NCI-H526 (cell line): ENCODE data around the gene GBP3.
A peak's percentile ranks its signal among the peaks of the same experiment; 100 is the strongest.
"Not testable (repeated sequence)": the region's sequence is repeated elsewhere in the genome, so short reads cannot be mapped to it uniquely, and the experiment has no call there.

Experiments used
- DNase-seq, 2 experiments: peaks; one replicate each; lab custom pipeline; 2025; lab: John Stamatoyannopoulos, UW

The GBP3 gene

DNA sequence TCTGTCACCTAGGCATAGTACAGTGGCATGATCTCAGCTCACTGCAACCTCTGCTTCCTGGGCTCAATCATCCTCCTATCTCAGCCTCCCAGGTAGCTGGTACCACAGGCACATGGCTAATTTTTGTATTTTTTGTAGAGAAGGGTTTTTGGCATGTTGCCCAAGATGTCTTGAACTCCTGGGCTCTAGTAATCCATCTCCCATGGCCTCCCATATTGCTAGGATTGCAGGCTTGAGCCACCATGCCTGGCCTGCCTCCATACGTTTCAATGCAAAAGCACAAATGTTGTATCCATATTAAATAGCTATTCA is 17.6 kb upstream of the GBP3 start:
- DNase-seq, result no peak

GRCh38 chr1:89037186-89037585 is 14.5 kb upstream of the GBP3 start:
- DNase-seq, result no peak

GRCh38 chr1:89035080-89035479 is 12.4 kb upstream of the GBP3 start:
- no peak for DNase-seq

DNA sequence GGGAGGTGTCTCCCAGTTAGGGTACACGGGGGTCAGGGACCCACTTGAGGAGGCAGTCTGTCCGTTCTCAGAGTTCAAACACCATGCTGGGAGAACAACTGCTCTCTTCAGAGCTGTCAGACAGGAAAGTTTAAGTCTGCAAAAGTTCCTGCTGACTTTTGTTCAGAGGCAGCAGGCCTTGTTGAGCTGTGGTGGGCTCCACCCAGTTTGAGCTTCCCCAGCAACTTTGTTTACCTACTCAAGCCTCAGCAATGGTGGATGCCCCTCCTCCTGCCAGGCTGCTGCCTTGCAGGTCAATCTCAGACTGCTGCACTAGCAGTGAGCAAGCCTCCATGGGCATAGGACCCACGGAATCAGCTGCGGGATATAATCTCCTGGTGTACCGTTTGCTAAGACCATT is 11.3 kb upstream of the GBP3 start:
- DNase-seq, result not testable (repeated sequence)

GRCh38 chr1:89029051-89029450 is 6.4 kb upstream of the GBP3 start:
- peak in 1 of 2 experiments; percentile 29 for DNase-seq

DNA sequence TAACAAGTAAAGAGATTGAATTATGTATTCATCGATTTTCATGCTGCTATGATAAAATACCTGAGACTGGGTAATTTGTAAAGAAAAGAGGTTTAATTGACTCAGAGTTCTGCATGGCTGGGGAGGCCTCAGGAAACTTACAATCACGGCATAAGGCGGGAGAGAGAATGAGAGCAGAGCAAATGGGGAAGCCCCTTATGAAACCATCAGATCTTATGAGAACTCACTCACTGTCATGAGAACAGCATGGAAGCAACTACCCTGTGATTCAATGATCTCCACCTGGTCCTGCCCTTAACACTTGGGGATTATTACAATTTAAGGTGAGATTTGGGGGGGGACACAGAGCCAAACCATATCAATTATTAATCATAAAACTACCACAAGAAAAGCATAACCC is 3.3 kb upstream of the GBP3 start:
- no peak for DNase-seq

- no peak for DNase-seq
These were observed 360 bp upstream of the GBP3 start for GRCh38 chr1:89023026-89023425.

DNA sequence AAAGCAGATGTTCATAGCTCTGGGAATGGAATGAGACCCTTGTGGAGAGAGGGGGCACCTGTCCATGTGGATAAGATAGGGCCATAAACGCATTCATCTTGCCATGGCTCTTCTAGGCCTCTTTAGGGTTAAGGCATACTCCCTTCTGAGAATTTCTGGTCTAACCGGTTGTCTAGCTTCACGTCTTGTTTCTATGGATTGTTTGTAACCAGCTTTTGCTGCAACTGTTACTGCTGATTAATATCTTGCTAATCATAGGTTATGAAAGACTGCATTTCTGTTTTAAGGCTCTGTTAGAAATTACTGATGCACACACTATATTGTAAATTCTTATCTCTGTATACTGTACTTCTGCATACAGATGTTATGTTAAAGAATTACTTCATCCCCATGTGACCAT is 4.3 kb downstream of the GBP3 start:
- not testable (repeated sequence) for DNase-seq

DNA sequence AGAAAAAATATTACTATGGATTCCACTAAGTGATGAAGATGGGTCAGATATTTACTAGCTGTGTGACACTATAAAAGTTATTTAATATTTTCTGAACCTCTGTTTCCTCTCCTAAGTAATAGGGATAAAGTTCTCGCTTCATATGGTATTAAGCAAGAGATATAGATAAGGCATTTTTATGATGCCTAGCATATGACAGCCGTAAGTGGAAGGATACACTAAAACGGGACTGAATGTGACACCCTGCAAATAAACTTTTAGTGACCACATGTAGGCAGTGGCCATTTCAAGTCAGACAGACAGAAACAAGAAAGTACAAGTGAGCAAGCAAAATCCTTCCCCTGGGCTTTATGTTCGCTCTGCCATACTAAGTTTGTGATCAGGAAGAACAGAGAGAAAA is 14.2 kb downstream of the GBP3 start:
- no peak for DNase-seq

DNA sequence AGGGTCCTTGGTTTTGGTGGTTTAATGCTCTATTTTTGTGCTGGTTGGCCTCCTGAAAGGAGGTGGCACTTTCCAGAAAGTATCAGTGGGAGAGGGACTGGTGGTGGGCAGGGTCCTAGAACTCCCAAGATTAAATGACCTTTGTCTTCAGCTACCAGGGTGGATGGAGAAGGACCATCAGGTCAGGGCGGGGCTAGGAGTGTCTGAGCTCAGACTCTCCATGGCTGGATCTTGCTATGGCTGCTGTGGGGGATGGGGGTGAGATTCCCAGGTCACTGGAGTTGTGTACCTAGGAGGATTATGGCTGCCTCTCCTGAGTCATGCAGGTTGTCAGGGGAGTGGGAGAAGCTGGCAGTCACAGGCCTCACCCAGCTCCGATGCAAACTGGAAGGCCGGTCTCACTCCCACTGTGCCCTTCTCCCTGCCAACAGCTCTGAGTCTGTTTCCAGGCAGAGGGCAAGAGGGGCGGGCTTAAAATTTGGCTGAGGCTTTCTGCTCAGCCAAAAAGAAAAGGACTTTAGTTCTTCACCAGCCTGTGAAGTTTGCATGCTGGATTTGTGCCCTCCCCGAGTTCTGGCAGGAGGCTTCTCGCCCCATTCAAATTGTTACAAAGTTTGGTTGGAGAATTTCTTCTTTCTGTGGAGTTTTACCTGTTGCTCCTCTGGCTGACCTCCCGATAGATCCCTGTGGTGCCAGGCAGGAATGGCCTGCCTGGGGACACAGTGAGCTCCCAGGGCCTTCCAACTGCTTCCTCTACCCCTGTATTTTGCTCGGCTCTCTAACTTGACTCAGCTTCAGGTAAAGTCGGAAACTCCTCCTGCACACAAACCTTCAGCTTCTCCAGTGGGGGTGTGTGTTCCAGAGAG is 17.1 kb downstream of the GBP3 start:
- no peak for DNase-seq

DNA sequence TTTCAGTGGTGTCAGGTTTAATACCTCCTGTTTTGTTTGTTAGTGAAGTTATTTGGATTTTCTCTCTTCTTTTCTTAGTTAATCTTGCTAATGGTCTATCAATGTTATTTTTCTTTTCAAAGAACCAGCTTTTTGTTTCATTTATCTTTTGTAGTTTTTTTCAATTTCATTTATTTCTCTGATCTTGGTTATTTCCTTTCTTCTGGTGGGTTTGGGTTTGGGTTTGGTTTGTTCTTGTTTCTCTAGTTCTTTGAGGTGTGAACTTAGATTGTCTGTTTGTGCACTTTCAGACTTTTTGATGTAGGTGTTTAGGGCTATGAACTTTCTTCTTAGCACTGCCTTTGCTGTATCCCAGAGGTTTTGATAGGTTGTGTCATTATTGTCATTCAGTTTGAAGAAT is 20.5 kb downstream of the GBP3 start:
- not testable (repeated sequence) for DNase-seq

DNA sequence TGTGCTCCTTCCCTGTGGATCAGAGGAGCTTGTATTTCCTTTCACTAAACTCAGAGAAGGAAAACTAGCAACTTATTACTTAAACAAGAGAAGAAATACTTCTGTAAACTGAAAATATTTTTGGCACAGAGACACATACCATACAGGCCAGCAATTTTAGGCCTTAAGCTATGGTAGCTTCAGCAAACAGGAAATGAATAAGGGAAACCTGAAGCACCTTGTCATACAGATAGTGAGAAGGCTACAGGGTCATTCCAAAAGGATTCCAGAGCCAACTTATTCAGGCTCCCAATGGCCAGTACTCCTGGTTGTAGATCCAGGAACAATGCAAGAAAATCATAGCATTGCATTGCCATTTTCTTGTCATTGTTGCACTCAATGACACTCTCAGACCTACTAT is 21.2 kb downstream of the GBP3 start:
- DNase-seq, result no peak

DNA sequence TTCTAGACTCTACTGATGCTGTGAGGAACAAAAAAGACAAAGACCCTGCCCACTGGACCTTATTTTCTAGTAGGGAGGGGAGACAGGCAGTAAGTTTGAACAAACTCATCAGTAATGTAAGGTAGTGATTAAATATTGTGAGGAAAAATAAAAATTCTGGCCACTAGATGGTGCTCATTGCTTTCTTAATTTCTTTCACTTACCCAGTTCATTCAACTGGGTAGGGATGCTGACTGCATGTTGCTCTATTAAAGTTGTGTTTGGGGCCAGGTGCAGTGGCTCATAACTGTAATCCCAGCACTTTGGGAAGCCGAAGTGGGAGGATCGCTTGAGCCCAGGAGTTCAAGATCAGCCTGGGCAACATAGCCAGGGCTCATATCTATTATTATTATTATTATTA is 23.9 kb downstream of the GBP3 start:
- DNase-seq, result peak; percentile 62 to 81

DNA sequence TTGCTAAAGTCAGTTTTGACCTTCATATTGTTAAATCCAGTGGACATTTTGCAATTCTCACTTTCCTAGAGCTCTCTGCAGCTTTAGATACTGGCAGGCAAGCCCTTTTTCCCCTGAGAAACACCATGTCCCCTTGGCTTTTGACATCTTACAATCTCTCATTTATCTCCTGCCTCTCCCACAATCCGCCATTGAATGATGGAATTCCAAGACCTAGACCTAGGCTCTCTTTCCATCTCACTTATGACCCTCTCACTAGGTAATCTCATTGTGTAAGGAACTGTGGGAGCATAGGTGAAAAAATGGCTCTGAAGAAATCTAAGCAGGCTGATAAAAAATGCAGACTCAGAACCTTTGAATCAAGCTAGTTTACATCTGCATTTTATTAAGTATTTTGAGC is 32.2 kb downstream of the GBP3 start:
- no peak for DNase-seq

DNA sequence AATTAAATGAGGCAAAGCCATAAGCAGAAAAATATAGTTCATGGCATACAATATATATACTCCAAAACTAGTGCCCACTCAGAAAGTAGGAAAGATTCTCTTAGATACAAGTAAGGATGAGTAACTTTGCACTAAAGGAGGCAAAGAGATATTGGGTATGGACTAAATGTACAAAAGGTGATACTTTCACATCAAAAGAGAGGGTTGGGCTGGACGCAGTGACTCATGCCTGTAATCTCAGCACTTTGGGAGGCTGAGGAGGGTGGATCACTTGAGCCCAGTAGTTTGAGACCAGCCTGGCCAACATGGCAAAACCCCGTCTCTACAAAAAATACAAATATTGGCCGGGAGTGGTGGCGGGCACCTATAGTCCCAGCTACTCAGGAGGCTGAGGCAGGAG is 37.0 kb downstream of the GBP3 start:
- DNase-seq, result no peak

- DNase-seq, result no peak
These were observed 37.6 kb downstream of the GBP3 start for GRCh38 chr1:88985032-88985431.

DNA sequence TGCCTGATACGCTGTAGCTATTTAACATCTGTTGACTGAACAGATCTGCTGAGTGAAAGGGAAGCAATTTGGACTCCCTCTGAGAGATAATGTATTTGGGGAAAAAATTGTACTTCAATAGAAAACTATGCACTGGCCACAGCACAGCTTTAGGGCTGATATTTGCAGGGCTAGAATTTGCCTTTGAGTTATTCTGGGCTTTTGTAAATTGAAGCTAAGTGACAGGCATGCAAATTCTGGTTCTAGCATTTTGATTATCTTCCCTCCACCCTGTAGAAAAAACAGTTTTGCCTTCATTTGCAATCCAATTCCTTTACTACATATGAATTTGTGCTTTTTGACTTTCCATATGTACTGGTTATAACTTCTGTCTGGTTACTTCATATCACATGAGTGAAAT is 38.1 kb downstream of the GBP3 start:
- peak; percentile 16 to 58 for DNase-seq

DNA sequence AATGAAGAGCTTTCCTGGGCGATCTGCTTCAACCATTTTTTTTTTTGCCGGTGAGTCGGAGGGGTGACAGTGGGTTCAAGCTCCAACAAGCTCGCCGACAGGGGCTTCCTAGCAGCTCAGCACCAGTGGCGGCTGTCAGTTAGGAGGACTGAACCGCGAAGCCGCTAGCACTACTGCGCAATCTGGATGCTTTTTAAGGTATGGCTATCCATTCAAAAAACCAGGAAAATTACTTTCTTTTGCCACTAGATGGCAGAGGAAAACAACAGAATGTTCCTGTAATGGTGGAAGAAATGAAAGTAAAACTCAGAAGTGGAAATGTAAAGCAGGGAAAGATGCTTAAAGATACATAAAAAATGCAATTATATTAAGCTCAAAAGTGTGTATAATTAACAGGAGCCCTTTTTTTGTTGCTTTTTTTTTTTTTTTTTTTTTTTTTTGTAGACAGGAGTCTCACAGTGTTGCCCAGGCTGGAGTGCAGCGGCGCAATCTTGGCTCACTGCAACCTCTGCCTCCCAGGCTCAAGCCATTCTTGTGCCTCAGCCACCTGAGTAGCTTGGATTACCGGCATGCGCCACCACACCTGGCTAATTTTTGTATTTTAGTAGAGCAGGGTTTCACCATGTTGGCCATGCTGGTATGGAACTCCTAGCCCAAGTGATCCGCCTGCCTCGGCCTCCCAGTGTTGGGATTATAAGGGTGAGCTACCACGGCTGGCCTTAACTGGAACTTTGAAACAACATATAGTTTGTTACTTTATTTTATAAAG is 38.7 kb downstream of the GBP3 start:
- peak; percentile 57 to 78 for DNase-seq

DNA sequence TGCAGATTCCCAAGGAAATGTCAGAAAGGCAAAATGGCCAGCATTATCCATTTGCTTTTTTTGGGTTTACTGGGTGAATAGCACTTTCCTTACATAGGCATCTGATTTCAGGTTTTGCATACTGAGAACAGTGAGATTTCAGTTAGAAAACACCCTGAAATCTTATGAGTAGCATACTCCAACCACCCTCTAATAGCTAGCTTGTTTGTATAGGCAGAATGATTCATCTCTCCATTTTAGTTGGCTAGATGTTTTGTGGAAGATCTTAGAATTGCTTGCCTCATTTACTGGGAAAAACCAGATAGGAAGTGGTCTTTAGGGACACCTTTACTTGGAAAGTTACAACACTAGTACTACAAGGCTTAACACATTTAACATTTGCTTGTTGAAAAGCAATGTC is 40.6 kb downstream of the GBP3 start:
- no peak for DNase-seq

GRCh38 chr1:88981506-88981905 is 41.2 kb downstream of the GBP3 start:
- DNase-seq, result not testable (repeated sequence)

GRCh38 chr1:88980870-88981269 is 41.8 kb downstream of the GBP3 start:
- DNase-seq, result no peak

GRCh38 chr1:88979749-88980116 is 42.9 kb downstream of the GBP3 start:
- no peak for DNase-seq

DNA sequence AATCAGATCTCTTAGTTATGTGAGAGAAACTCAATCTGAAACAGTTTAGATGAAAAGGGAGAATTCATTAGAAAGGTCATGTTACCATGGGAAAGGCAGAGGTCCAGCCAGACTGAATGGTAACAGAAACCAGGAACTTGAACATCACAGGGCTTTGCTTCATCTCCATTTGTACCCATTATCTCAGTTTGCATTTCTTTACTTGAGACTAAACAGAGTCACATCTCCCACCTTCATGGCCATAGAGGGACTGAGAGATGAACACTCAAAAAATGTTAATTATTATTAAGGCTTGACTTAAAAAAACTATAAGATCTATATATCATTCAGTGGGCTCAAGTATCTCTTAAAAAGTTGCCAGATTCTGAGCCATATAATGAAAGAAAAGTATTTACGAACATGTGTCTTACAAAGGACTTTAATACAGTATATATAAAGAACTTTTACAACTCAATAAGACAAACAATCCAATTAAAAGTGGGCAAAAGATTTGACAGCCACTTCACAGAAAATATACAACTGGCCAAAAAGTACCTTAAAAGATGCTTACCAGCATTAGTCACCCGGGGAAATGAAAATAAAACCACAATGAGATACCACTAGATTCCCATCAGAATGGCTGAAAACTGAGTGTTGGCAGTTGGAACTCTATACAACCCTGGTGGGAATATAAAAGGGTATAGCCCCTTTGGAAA is 43.5 kb downstream of the GBP3 start:
- no peak for DNase-seq
